ENCODE results near the gene RHEB. TPM values are rescaled to one million over a fixed set of nuclear protein-coding genes. Genes with fewer than 3 reads are reported as not detected.

Gene RHEB
- total and polyA plus RNA-seq, 2 donors (not counting 1 experiment from before 2014, with no cell fraction given), result 9.3 to 40.3 TPM

GRCh38 chr7:151469281-151469680, 50.4 kb downstream of the RHEB start:
- ATAC-seq (ENCODE audit: low read depth), result no peak
- H3K4me1 ChIP-seq (ENCODE audit: control insufficient read depth in 2 of 2, insufficient read depth in 2 of 2, low read length in 2 of 2), result peaks cover 19 to 20% of the 10 kb centered on the region in 2 donors
- Mint-ChIP-seq H3K27ac (no peak overlapping the region), H3K4me1 (peaks cover 25% of the 10 kb centered on the region), H3K9me3 (ENCODE audit: insufficient read depth) (no peaks in the 10 kb centered on the region), H3K27me3 (no peaks in the 10 kb centered on the region), H3K4me3 (no peak overlapping the region)
- H3K4me3 ChIP-seq (ENCODE audit: control extremely low read depth in 1 of 5, extremely low read depth in 1 of 5, insufficient read depth in 1 of 5, low read depth in 2 of 5, low read length in 4 of 5), result no peak overlapping the region
- H3K9me3 ChIP-seq (ENCODE audit: control extremely low read depth in 1 of 3, control insufficient read depth in 2 of 3, insufficient read depth in 1 of 3, low read length in 2 of 3), result peaks cover 0 to 4% (median 0%) of the 10 kb centered on the region in 3 donors
- H3K9ac ChIP-seq (ENCODE audit: low read length), result no peak overlapping the region
- no peaks in the 10 kb centered on the region for H3K27me3 ChIP-seq (replicated peaks in 1 of 4; ENCODE audit: control extremely low read depth in 1 of 4, control insufficient read depth in 3 of 4, insufficient read depth in 4 of 4, low read length in 3 of 4)
- no peak overlapping the region for H3K27ac ChIP-seq (ENCODE audit: low read length in 2 of 2)
- peaks cover 27% of the 10 kb centered on the region for H4K20me1 ChIP-seq (ENCODE audit: control insufficient read depth, insufficient read depth, low read length, poor library complexity, severe bottlenecking)
- intact Hi-C loops (cut with micrococcal nuclease), result no loop called here
- ChIA-PET POLR2A (no interaction called here), CTCF (no interaction called here)
- WGBS (ENCODE audit: insufficient coverage), result 100% methylated on average over 3 of the region's 5 CpGs
- TF ChIP-seq, protein P1, sequence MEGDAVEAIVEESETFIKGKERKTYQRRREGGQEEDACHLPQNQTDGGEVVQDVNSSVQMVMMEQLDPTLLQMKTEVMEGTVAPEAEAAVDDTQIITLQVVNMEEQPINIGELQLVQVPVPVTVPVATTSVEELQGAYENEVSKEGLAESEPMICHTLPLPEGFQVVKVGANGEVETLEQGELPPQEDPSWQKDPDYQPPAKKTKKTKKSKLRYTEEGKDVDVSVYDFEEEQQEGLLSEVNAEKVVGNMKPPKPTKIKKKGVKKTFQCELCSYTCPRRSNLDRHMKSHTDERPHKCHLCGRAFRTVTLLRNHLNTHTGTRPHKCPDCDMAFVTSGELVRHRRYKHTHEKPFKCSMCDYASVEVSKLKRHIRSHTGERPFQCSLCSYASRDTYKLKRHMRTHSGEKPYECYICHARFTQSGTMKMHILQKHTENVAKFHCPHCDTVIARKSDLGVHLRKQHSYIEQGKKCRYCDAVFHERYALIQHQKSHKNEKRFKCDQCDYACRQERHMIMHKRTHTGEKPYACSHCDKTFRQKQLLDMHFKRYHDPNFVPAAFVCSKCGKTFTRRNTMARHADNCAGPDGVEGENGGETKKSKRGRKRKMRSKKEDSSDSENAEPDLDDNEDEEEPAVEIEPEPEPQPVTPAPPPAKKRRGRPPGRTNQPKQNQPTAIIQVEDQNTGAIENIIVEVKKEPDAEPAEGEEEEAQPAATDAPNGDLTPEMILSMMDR (IDR thresholded peaks at IDR 0.05), result no peak
- no peak for TF ChIP-seq EZH2 (IDR thresholded peaks at IDR 0.05; ENCODE audit: borderline replicate concordance, insufficient read depth, low read depth, low read length, poor library complexity, severe bottlenecking)
- peaks cover 4 to 47% of the 10 kb centered on the region in 2 experiments for H3K36me3 ChIP-seq (replicated peaks in 1 of 2; ENCODE audit: control extremely low read depth in 1 of 2, control insufficient read depth in 1 of 2, extremely low read depth in 1 of 2, insufficient read depth in 2 of 2, low read length in 1 of 2)
- no peaks in the 10 kb centered on the region for H3K79me2 ChIP-seq (ENCODE audit: control insufficient read depth, insufficient read depth, low read length)
- no peak for DNase-seq
- no peak overlapping the region for H3K4me2 ChIP-seq (replicated peaks; ENCODE audit: low read depth, low read length, poor library complexity, severe bottlenecking)
- H2AFZ ChIP-seq (ENCODE audit: insufficient read depth, low read depth, low read length, poor library complexity, severe bottlenecking), result no peak overlapping the region

- Mint-ChIP-seq H3K27ac (no peak overlapping the region), H3K4me1 (peaks cover 21% of the 10 kb centered on the region), H3K27me3 (no peaks in the 10 kb centered on the region), H3K4me3 (no peak overlapping the region), H3K9me3 (ENCODE audit: insufficient read depth) (peaks cover 5% of the 10 kb centered on the region)
- Histone ChIP-seq H3K4me1 (ENCODE audit: control insufficient read depth in 2 of 2, insufficient read depth in 2 of 2, low read length in 2 of 2) (peaks cover 19 to 20% of the 10 kb centered on the region in 2 donors), H2AFZ (ENCODE audit: insufficient read depth, low read depth, low read length, poor library complexity, severe bottlenecking) (no peak overlapping the region), H3K36me3 (replicated peaks in 1 of 2; ENCODE audit: control extremely low read depth in 1 of 2, control insufficient read depth in 1 of 2, extremely low read depth in 1 of 2, insufficient read depth in 2 of 2, low read length in 1 of 2) (peaks cover 4 to 47% of the 10 kb centered on the region in 2 experiments), H4K20me1 (ENCODE audit: control insufficient read depth, insufficient read depth, low read length, poor library complexity, severe bottlenecking) (peaks cover 22% of the 10 kb centered on the region), H3K79me2 (ENCODE audit: control insufficient read depth, insufficient read depth, low read length) (no peaks in the 10 kb centered on the region), H3K4me3 (ENCODE audit: control extremely low read depth in 1 of 5, extremely low read depth in 1 of 5, insufficient read depth in 1 of 5, low read depth in 2 of 5, low read length in 4 of 5) (no peak overlapping the region), H3K9ac (ENCODE audit: low read length) (no peak overlapping the region), H3K4me2 (replicated peaks; ENCODE audit: low read depth, low read length, poor library complexity, severe bottlenecking) (no peak overlapping the region), H3K27ac (ENCODE audit: low read length in 2 of 2) (no peak overlapping the region), H3K9me3 (ENCODE audit: control extremely low read depth in 1 of 3, control insufficient read depth in 2 of 3, insufficient read depth in 1 of 3, low read length in 2 of 3) (peaks cover 0 to 10% (median 7%) of the 10 kb centered on the region in 3 donors), H3K27me3 (replicated peaks in 1 of 4; ENCODE audit: control extremely low read depth in 1 of 4, control insufficient read depth in 3 of 4, insufficient read depth in 4 of 4, low read length in 3 of 4) (no peaks in the 10 kb centered on the region)
- POLR2A ChIA-PET, result no interaction called here
- 98% methylated on average over 14 of the region's 19 CpGs for WGBS (ENCODE audit: insufficient coverage)
- TF ChIP-seq, protein P1 (IDR thresholded peaks at IDR 0.05), result no peak
- TF ChIP-seq EZH2 (IDR thresholded peaks at IDR 0.05; ENCODE audit: borderline replicate concordance, insufficient read depth, low read depth, low read length, poor library complexity, severe bottlenecking), result no peak
- CTCF ChIA-PET, result no interaction called here
- no peak for ATAC-seq (ENCODE audit: low read depth)
- DNase-seq, result no peak
- intact Hi-C loops (cut with micrococcal nuclease), result no loop called here
These were observed 51.3 kb downstream of the RHEB start for GRCh38 chr7:151468217-151469018.
